Brain microvascular endothelial cell (primary cell): ENCODE data around the gene TIMELESS.
A peak's percentile ranks its signal among the peaks of the same experiment; 100 is the strongest.
"Not testable (repeated sequence)": the region's sequence is repeated elsewhere in the genome, so short reads cannot be mapped to it uniquely, and the experiment has no call there.

Experiments used
- DNase-seq: peaks from one replicate; pipeline ENCODE4 v3.0.0-alpha.2; 2020
- H3K27ac ChIP-seq: fragments of 250-450 bp; sonication (Bioruptor Pico); 2 replicates; pipeline ENCODE4 v1.5.1; 2020; ENCODE audit warnings: mild to moderate bottlenecking, moderate library complexity
- H3K27me3 ChIP-seq: fragments of 250-450 bp; sonication (Bioruptor Pico); replicated peaks from 2 replicates; pipeline ENCODE4 v1.5.1; 2020; ENCODE audit warnings: mild to moderate bottlenecking
- H3K36me3 ChIP-seq: fragments of 250-450 bp; sonication (Bioruptor Pico); replicated peaks from 2 replicates; pipeline ENCODE4 v1.5.1; 2020; ENCODE audit warnings: mild to moderate bottlenecking
- H3K4me3 ChIP-seq: 2 replicates; pipeline ENCODE4 v1.5.1; 2011; ENCODE audit warnings: low read depth, mild to moderate bottlenecking, control low read depth, low read length, moderate library complexity
- in situ Hi-C: cut with HindIII; loops from 2 replicates; pipeline ENCODE4 v1.10.0; 2017; ENCODE audit warnings: low sequenced_read_pairs, low pct_ligation_motif_present
- TF ChIP-seq, protein P1 (sequence below): IDR thresholded peaks from 2 replicates; pipeline ENCODE4 v1.5.1; 2011; ENCODE audit warnings: low read depth, mild to moderate bottlenecking, moderate library complexity, low read length, control low read depth, inconsistent platforms; ENCODE audit errors: missing control alignments

Gene TIMELESS

GRCh38 chr12:56451147-56451546 is 1.9 kb upstream of the TIMELESS start:
- Histone ChIP-seq H3K4me3 (no peak overlapping the region), H3K36me3 (no peaks in the 10 kb centered on the region), H3K27me3 (no peaks in the 10 kb centered on the region), H3K27ac (no peak overlapping the region)
- DNase-seq, result no peak
- TF ChIP-seq, protein P1, sequence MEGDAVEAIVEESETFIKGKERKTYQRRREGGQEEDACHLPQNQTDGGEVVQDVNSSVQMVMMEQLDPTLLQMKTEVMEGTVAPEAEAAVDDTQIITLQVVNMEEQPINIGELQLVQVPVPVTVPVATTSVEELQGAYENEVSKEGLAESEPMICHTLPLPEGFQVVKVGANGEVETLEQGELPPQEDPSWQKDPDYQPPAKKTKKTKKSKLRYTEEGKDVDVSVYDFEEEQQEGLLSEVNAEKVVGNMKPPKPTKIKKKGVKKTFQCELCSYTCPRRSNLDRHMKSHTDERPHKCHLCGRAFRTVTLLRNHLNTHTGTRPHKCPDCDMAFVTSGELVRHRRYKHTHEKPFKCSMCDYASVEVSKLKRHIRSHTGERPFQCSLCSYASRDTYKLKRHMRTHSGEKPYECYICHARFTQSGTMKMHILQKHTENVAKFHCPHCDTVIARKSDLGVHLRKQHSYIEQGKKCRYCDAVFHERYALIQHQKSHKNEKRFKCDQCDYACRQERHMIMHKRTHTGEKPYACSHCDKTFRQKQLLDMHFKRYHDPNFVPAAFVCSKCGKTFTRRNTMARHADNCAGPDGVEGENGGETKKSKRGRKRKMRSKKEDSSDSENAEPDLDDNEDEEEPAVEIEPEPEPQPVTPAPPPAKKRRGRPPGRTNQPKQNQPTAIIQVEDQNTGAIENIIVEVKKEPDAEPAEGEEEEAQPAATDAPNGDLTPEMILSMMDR, result no peak
- in situ Hi-C loops, result no loop called here

DNA sequence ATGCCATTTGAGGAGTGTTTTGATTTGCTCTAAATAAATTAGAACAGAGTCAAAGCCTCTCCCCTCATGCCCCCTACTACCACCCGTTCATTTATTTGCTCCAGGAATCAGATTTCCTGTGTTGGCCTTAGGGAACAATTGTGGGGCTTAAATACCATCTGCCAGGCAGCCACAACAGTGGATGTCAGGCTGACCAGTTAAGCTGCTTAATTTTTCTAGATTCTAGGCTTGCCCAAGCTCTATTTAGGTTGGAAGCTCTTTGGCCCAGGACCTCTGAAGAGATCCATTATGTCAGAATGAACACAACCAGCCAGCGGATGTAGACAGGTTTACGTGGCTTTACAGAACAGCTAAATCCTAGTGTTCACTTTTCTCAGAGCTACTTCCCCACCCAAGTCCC is 1.0 kb upstream of the TIMELESS start:
- Histone ChIP-seq H3K36me3 (no peaks in the 10 kb centered on the region), H3K27me3 (no peaks in the 10 kb centered on the region), H3K4me3 (no peak overlapping the region), H3K27ac (no peak overlapping the region)
- in situ Hi-C loops, result no loop called here
- no peak for DNase-seq
- TF ChIP-seq, protein P1, result no peak

GRCh38 chr12:56449622-56449984 is 377 bp upstream of the TIMELESS start:
- H3K4me3 ChIP-seq, result peak overlapping the region; percentile 82
- no peak for DNase-seq
- H3K36me3 ChIP-seq, result no peaks in the 10 kb centered on the region
- TF ChIP-seq, protein P1, result no peak
- in situ Hi-C loops, result no loop called here
- H3K27me3 ChIP-seq, result no peaks in the 10 kb centered on the region
- peak overlapping the region; percentile 35 for H3K27ac ChIP-seq

GRCh38 chr12:56443208-56443607 is 6.0 kb downstream of the TIMELESS start:
- DNase-seq, in situ Hi-C loops, H3K27me3 ChIP-seq, H3K36me3 ChIP-seq, H3K27ac ChIP-seq, H3K4me3 ChIP-seq: not testable (repeated sequence)

DNA sequence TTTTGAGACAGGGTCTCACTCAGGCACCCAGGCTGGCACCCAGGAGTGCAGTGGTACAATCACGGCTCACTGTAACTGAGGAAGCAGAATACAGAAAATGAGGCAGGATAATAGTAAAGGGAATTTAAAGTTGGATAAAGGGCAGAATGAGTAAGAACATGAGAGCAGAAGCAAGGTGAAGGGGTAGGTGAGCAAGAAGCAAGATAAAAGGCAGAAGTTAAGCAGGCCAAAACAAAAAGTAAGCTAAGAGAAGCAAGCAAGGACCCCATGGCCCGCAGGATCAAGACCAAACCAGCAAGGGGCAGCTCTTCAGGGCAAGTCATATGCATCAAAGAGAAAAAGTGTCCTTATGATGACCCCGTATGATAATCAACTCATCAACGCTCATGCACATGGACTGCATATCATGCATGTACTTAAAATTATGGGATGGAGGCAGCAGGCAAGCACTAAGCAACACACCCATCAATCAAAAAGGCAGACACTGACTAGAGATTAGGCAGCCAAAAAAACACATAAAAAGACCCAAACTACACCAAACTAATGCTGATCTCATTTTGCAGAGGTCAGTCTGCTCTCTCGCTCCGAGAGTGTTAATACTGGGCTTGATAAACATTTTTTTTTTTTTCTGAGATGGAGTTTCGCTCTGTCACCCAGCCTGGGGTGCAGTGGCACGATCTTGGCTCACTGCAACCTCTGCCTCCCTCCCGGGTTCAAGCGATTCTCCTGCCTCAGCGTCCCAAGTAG is 11.6 kb downstream of the TIMELESS start:
- H3K36me3 ChIP-seq, result no peaks in the 10 kb centered on the region
- no peaks in the 10 kb centered on the region for H3K27me3 ChIP-seq
- in situ Hi-C loops, result no loop called here
- H3K27ac ChIP-seq, result no peak overlapping the region
- no peak overlapping the region for H3K4me3 ChIP-seq
- TF ChIP-seq, protein P1, result no peak
- no peak for DNase-seq

DNA sequence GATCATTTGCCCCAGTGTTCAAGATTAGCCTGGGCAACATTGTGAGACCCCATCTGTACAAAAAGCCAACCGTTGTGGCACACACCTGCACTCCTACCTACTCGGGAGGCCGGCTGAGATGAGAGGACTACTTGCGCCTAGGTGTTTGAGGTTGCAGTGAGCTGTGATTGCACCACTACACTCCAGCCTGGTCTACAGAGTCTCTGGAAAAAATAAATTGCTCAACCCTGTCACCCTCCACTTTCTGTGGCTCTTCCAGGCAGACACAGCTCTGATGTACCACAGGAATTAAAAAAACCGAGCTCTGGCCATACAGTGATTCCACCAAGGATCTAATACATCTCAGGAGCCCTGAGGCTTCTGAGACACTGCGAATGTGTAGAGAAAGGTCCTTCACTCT is 14.4 kb downstream of the TIMELESS start:
- TF ChIP-seq, protein P1, result no peak
- Histone ChIP-seq H3K27ac (no peak overlapping the region), H3K4me3 (no peak overlapping the region), H3K36me3 (no peaks in the 10 kb centered on the region), H3K27me3 (no peaks in the 10 kb centered on the region)
- no peak for DNase-seq
- in situ Hi-C loops, result no loop called here
